ENCODE measurements around the gene RNF175.
"Not testable (repeated sequence)": the region's sequence is repeated elsewhere in the genome, so short reads cannot be mapped to it uniquely, and the experiment has no call there.

RNF175 gene

GRCh38 chr4:153666505-153666904 lies 93.3 kb downstream of the RNF175 start:
- intact Hi-C loops (cut with micrococcal nuclease); H3K27ac Mint-ChIP-seq; H3K27me3 Mint-ChIP-seq; H3K4me3 Mint-ChIP-seq: not testable (repeated sequence)
- H3K9me3 Mint-ChIP-seq: peaks cover 50% of the 10 kb centered on the region
- peaks cover 21% of the 10 kb centered on the region for H3K4me1 Mint-ChIP-seq (ENCODE audit: low read depth)
- peaks cover 14% of the 10 kb centered on the region for H3K36me3 Mint-ChIP-seq (ENCODE audit: low read depth)

GRCh38 chr4:153663667-153664066 lies 96.2 kb downstream of the RNF175 start:
- Mint-ChIP-seq H3K27ac (no peak overlapping the region), H3K4me1 (ENCODE audit: low read depth) (peaks cover 40% of the 10 kb centered on the region), H3K4me3 (no peak overlapping the region), H3K9me3 (peaks cover 50% of the 10 kb centered on the region), H3K36me3 (ENCODE audit: low read depth) (peaks cover 14% of the 10 kb centered on the region), H3K27me3 (no peaks in the 10 kb centered on the region)
- intact Hi-C loops (cut with micrococcal nuclease): no loop called here

GRCh38 chr4:153661908-153662307 lies 97.9 kb downstream of the RNF175 start:
- Mint-ChIP-seq H3K9me3 (peaks cover 44% of the 10 kb centered on the region), H3K4me1 (ENCODE audit: low read depth) (peaks cover 51% of the 10 kb centered on the region), H3K36me3 (ENCODE audit: low read depth) (peaks cover 14% of the 10 kb centered on the region), H3K27ac (peak overlapping the region; percentile 6), H3K27me3 (no peaks in the 10 kb centered on the region), H3K4me3 (no peak overlapping the region)
- intact Hi-C loops (cut with micrococcal nuclease): no loop called here

- Mint-ChIP-seq H3K4me3 (no peak overlapping the region), H3K4me1 (ENCODE audit: low read depth) (peaks cover 56% of the 10 kb centered on the region), H3K27ac (peak overlapping the region; percentile 55), H3K27me3 (no peaks in the 10 kb centered on the region), H3K9me3 (peaks cover 38% of the 10 kb centered on the region), H3K36me3 (ENCODE audit: low read depth) (peaks cover 14% of the 10 kb centered on the region)
- intact Hi-C loops (cut with micrococcal nuclease): no loop called here
Observed at GRCh38 chr4:153661215-153661822, 98.5 kb downstream of the RNF175 start.

Measured in dendritic cell treated with granulocyte-macrophage colony-stimulating factor and Interleukin-4, amounts not matched to agents 40 ng/mL and 50 ng/mL, for 4 days (primary cell).